ENCODE results near the gene DENND2A.

- TF ChIP-seq CTCF (IDR thresholded peaks at IDR 0.05 in 8 of 11, conservative IDR thresholded peaks at IDR 0.05 in 3 of 11): no peak
- no peak for TF ChIP-seq POLR2AphosphoS5 (IDR thresholded peaks at IDR 0.05)
- TF ChIP-seq POLR2A (IDR thresholded peaks at IDR 0.05): no peak
Measured at GRCh38 chr7:140657891-140658290, 17.3 kb upstream of the DENND2A start.

All from spleen (tissue), 7 donors.